Non-pigmented ciliary epithelial cell (primary cell): ENCODE data around the gene INPP4B.

ENCODE experiments used
- DNase-seq: peaks from one replicate; pipeline ENCODE4 v3.0.0-alpha.2; 2010; ENCODE audit warnings: low read depth

The INPP4B gene

DNA sequence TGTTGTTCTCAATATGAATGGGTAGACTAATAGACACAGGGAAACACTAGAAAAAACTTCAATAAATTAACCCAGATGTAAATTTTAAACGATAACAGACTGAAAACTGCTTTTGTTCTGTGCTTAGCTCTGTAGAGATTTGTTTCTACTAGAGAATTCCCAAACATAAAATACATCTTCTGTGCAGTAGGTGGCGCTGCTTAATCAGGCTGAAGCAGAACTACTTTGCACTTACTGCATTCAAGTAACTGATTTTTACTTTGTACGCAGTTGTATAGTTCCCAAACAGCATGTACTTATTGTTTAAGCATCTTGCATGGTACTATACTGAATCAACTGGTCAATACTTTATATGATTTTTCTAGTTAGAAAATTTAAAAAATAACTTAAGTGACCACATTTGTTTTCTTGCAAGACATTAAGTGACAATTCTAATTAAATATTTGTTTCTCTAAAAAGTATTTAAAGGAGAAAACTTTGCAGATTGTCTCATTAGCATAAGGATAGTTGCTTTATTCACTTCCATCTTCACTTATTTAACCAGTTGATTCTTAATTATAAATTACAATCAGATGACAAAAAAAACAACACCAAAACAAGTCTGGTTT lies 719.1 kb downstream of the INPP4B start:
- peak; percentile 34 for DNase-seq

DNA sequence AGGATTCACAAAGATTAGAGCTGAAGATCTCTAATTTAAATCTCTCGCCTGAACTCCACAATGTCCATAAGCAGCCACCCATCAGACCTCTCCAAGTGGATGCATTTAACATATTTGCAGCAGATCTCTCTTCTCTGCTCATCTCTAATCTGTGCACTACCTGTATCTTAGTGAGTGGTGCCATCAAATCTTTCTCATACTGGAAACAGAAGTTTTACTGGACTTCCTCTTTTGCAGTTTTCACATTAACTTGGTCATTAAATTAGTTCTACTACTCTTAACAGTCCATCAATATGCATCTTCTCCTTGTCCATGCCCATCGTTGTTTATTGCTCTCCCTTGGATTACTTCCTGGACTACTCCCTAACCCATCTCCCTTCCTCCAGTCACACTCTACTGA lies 721.2 kb downstream of the INPP4B start:
- no peak for DNase-seq

- no peak for DNase-seq
Observed at GRCh38 chr4:142121448-142122350, 724.4 kb downstream of the INPP4B start.

DNA sequence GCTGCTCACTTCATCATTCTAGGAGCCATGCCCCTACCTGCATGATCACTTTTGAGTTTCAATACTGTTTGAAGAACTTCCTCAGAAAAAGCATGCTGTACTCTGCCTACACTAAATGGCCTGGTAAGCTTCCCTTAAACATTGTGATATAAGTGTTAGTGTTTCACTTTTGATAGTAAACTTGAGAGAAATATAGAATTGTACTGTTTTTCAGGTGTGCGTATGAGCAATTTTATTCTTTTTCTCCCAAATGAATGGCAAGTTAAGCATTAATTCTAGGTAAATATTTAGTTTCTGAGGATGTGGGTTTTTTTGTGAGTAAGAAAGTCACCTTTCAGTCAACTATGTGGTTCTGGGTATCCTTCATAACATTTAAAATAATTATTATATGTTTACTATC lies 725.2 kb downstream of the INPP4B start:
- DNase-seq = no peak

- peak; percentile 13 for DNase-seq
Observed at GRCh38 chr4:142112451-142112850, 733.6 kb downstream of the INPP4B start.

GRCh38 chr4:142110136-142110535 lies 736.0 kb downstream of the INPP4B start:
- DNase-seq = no peak

DNA sequence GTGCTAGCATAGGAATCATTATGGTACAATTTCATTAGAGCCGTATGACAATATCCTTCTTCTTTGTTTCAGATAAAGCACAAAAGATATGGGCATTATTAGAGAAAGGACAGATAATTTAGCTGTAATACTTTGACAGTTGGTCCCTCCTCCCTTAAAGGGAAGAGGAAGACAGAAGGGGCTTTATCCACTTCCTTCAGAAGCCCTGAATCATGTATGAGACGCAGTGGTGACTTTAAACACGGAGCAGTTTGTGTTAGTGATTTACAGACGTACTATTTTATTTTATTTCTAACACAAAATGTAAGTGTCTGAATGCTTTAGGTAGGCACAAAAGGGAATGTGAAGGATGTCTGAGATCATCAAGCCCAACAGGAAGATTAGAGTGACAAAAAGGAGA lies 742.1 kb downstream of the INPP4B start:
- DNase-seq = no peak

DNA sequence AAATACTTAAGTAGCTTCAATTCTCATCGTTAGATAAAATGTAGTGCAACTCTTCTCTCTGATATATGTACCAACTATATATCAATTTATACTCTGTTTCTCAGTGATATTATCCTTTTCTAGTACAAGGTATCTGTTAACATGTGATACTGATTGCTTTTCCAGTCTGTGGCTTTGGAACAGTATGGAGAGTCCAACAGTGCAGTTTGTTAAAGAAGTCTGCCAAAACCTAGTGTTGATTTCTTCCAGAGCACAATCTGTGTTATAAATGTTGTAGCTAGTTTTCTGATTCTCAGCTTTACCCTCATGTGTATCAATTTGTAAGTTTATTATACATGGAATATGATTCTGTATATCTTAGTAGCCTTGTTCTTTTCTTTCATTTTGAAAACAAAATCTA lies 744.7 kb downstream of the INPP4B start:
- no peak for DNase-seq

DNA sequence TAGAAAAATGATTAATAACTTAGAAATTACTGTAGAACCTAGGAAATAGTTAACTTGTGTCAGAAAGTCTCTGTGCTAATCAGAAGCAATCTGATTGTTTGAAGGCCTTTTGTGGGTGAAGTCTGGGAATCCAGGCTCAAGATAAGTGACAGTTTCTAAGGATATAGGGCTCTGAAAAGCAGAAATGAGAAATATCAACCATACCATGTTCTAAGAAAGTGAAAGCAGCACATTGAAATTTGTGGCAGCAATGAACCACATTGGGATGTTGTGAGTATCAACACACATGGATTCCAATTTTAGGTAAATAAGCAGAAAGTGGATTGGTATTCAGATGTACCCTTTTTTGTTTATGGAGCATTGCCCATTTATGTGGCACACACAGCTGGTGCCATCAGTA lies 745.2 kb downstream of the INPP4B start:
- DNase-seq = no peak

DNA sequence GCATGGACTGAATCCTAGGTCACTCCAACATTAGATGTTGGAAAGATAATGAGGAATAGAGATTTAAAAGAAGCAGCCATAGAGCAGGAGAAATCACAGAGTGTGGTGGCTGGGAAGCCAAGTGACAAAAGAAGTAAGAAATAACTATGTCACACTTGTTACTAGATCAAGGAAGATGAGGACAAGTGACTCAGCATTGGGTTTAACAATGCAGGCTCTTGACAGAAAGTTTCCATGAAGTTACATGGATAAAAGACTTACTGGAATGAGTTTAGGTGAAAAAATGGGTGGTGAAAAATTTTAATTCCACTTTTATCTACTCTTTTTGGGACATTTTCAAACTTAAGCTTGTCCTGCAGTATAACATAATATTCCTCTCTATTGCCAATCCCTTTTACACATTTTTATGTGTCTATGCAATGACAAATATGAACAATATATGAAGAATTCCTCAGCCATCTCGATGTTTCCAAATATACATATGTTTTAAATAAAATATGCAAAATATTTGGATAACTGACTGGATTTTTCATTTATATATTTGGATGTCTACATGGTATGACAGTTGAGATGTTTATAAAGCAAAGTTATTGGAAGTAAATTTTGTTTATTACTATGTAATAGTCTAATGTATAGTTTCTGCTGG lies 747.1 kb downstream of the INPP4B start:
- no peak for DNase-seq

DNA sequence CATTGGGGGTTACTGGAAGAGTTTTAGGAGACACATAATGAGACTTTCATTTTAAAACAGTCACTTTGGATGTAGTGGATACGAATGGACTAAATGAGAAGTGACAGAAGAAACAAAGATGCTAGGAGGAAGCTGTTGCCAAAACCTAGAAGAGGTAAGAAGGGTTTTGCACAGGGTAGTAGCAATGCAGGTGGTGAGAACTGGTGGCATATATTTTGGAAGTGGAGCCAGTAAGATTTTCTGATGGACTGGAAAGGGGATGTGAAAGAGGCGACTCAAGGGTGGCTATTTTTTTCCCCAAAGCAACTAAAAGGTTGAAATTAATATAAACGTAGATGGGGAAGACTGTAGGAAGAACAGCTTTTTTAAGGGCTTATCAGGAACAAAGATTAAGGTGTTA lies 747.7 kb downstream of the INPP4B start:
- no peak for DNase-seq

GRCh38 chr4:142097015-142097414 lies 749.1 kb downstream of the INPP4B start:
- DNase-seq = no peak

GRCh38 chr4:142095886-142096605 lies 750.1 kb downstream of the INPP4B start:
- peak; percentile 85 for DNase-seq

GRCh38 chr4:142092941-142093340 lies 753.2 kb downstream of the INPP4B start:
- no peak for DNase-seq

DNA sequence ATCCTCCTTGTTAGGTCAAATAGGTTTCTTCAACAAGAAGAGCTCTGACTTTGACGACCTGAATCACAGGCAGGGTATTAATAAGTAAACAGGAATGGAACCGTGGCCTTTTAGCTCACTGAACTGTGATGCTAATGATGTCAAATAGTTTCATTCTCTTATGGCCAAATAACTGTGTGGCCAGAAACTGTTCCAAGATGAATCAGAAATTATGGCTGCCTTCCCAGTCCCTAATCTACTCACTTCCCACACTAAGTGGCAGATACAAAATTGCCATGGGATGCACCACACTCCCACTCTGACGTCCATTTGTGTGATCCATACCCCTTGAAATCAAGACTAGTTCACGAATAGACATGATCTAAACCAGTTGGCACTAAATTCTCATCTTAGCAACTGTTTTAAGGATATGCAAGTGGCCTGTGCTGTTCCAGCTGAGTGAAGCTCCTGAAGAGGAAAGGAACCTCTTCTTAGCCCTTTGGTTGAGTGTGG lies 754.4 kb downstream of the INPP4B start:
- DNase-seq = peak; percentile 95

- peak; percentile 88 for DNase-seq
Observed at GRCh38 chr4:142091085-142091513, 755.0 kb downstream of the INPP4B start.

GRCh38 chr4:142088906-142089305 lies 757.2 kb downstream of the INPP4B start:
- no peak for DNase-seq

DNA sequence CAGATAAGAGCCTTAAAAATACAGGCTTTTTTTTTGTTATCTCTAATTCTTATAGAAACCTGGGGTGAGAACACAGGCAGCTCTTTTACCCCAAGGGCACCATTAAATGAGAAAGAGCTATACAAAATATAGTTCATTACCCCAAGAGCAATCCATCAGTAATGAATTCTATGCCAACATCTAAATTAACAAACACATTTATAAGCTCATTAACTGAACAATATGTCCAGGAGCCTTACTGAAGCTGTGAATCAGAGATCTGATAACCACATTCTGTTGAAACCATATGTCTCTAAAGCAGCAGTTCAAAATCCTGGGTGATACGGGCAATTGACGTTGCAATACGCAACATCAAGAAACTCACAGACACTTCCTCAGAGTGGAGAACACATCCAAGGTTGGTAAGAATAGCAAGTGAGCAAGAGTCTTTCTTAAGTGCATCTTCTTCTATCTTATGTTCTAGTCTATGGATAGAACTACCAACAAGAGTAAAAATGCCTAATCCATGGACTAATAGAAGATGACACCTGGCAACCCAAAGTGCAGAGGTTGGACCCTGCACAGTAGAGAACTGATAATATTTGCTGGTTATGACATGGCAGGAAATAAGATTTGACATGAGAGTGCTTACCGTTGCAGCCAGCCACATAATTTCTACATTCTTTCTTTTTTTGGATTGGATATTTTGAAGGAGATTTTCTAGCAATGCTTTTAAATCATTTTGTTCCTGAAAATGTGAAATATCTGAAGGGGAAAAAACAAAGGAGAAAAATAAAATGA lies 760.4 kb downstream of the INPP4B start:
- DNase-seq = no peak

DNA sequence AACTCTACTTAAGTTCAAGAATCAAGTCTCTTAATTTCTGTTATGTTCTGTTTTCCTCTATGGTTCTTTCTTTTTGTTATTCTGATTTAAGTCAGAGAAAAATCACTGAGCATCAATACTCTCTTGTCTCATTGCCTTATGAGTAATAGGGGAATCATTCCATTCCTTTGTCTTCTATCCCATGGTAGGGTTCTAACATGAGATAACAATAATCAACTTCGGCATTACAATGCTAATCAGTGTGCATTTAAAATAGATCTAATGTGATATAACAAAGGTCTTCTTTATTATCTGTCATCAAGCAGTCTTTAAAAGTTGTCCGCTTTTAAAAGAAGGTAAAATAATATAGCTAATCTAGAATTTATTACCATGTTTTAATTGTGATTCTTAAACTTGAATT lies 762.8 kb downstream of the INPP4B start:
- no peak for DNase-seq

DNA sequence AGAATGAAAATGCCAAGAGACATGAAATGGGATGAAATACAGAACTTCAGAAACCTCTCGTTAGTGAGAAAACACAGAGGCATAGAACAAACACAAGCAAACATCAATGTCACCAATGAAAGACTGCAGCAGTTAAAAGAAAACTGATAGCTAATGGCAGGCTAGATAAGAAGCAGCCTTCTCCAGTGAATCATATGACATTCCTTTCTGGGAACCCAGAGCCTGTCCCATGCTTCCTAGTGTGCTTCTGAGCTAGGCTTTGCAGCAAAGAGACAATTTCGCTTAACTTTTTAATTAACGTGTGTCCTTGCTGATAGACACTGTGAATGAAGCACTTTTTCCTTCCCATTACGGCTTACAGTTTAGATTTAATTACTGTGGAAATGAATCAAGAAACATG lies 765.1 kb downstream of the INPP4B start:
- DNase-seq = no peak

DNA sequence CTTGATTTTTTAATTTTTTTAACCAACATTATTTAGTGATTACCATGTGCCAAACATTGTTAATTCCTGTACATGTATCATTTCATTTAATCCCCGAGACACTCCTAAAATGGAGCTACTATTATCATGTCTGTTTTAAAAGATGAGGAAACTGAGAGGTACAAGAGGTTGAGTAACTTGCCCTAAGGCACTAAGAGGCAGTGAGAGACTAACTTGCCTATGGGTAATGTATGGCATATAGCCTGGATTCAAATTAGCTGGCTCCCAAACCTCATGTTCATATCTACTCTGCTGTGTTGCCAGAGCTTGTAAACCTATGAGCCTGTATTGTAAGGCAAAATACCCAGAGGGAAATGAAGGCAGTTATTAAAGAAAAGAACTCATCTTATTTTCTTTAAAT lies 766.1 kb downstream of the INPP4B start:
- DNase-seq = no peak
